ENCODE data around the gene ANKRD23. TPM values are rescaled to one million over a fixed set of nuclear protein-coding genes. Genes with fewer than 3 reads are reported as not detected.

ANKRD23 gene
- total RNA-seq, 2 experiments from 2014 or later, result 6.5 to 6.7 TPM

DNA sequence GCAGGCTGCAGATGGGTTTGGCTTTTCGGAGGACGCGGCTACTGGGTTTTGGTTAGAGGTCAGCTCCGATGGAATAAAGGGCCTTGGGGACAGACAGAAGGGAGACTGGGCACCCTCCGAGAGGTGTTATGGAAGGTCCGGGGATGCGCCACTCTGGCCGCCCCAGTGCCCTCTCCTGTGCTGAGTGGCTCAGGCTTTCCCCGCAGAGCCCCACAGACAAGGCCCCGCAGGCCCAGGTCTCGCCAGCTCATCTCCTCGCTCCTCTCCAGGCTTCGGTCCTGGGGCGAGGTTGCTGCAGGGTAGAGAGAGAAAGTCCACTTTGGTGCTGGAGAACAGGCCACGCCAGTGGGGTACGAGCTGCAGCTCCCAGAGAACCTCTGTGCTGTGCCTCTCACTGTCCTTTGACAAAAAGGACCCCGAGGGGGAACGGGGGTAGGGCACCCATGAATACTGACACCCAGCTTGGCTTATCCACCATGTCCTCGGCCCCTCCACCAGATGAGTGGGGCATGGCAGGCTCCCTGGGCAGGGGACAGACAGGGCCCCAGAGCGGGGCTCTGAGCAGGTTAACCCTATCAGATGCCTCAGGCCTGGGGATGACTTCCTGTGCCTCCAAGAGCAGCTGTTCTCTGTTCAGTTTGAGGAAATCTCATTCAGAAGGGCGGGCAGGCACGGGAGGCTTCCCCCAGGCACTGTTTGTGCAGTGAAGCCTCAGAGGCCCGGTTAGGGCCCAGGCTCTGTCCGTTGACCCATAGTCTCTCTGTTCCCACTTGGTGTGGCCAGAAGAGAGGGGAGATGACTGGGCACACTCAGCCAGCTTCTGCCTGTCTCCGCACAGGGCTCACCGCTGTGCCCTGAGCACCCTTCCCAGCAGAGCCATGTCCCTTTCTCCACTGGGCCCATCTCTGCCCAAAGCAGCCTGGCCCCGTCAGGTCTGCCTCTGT, 43.5 kb downstream of the ANKRD23 start:
- no TSS peak for BruUV-seq (replicated peaks)
- Histone ChIP-seq H3K4me1 (ENCODE audit: insufficient read depth, low read length, poor library complexity, severe bottlenecking) (peaks cover 16% of the 10 kb centered on the region), H3K36me3 (ENCODE audit: insufficient read depth, low read length) (peaks cover 10% of the 10 kb centered on the region; the same call in 1 of the 2 replicates), H3K9me2 (ENCODE audit: insufficient read depth, low read length) (no peaks in the 10 kb centered on the region), H3K4me3 (ENCODE audit: low read depth, low read length, poor library complexity, severe bottlenecking) (no peak overlapping the region), H4K20me1 (ENCODE audit: insufficient read depth, low read length) (no peaks in the 10 kb centered on the region), H3K4me2 (ENCODE audit: low read length) (peak overlapping the region; percentile 18; the same call in 1 of the 2 replicates), H2AFZ (ENCODE audit: low read length) (peak overlapping the region; percentile 40; the same call in 1 of the 2 replicates), H3K9me3 (ENCODE audit: low read length) (no peaks in the 10 kb centered on the region), H3K79me2 (ENCODE audit: insufficient read depth, low read depth, low read length) (no peaks in the 10 kb centered on the region), H3K27ac (ENCODE audit: low read depth, low read length, poor library complexity, severe bottlenecking) (no peak overlapping the region)
- CTCF ChIA-PET (ENCODE audit: unreplicated experiment), result interaction anchor here (0.6 to 1.3 kb wide), 2 partner anchors 36 to 277 kb away, joined by 5 to 7 read pairs; no protein-coding TSS in a partner anchor
- intact Hi-C loops (cut with micrococcal nuclease; ENCODE audit: unreplicated experiment), result loop anchor here (1.0 to 5.0 kb wide), 2 partner anchors 37 to 198 kb away; no protein-coding TSS in a partner anchor
- DNase-seq (ENCODE audit: low spot score), result no peak
- POLR2A ChIA-PET, result no interaction called here
- TF ChIP-seq, protein P1, sequence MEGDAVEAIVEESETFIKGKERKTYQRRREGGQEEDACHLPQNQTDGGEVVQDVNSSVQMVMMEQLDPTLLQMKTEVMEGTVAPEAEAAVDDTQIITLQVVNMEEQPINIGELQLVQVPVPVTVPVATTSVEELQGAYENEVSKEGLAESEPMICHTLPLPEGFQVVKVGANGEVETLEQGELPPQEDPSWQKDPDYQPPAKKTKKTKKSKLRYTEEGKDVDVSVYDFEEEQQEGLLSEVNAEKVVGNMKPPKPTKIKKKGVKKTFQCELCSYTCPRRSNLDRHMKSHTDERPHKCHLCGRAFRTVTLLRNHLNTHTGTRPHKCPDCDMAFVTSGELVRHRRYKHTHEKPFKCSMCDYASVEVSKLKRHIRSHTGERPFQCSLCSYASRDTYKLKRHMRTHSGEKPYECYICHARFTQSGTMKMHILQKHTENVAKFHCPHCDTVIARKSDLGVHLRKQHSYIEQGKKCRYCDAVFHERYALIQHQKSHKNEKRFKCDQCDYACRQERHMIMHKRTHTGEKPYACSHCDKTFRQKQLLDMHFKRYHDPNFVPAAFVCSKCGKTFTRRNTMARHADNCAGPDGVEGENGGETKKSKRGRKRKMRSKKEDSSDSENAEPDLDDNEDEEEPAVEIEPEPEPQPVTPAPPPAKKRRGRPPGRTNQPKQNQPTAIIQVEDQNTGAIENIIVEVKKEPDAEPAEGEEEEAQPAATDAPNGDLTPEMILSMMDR (conservative IDR thresholded peaks at IDR 0.05; ENCODE audit: low read length), result no peak
- no peak for TF ChIP-seq EZH2phosphoT487 (IDR thresholded peaks at IDR 0.05; ENCODE audit: borderline replicate concordance, low read depth, low read length)

DNA sequence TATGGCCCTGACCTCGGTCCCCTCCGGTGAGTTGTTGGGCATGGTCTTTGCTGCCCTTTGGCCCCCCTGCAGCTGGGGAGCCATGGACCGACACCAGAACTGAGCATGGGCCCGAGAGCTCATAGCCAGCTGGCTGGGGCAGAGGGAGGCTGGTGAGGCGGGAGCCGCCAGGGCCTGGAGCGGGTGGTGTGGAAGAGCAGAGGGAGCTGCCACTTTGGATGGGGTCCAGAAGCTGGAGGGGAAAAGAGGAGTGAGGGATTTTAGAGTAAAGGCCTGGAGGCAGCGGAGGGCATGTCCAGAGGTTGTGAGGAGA, 44.2 kb downstream of the ANKRD23 start:
- BruUV-seq (replicated peaks), result no TSS peak
- no peak for DNase-seq (ENCODE audit: low spot score)
- intact Hi-C loops (cut with micrococcal nuclease; ENCODE audit: unreplicated experiment), result no loop called here
- TF ChIP-seq, protein P1 (conservative IDR thresholded peaks at IDR 0.05; ENCODE audit: low read length), result no peak
- TF ChIP-seq EZH2phosphoT487 (IDR thresholded peaks at IDR 0.05; ENCODE audit: borderline replicate concordance, low read depth, low read length), result no peak
- Histone ChIP-seq H3K27ac (ENCODE audit: low read depth, low read length, poor library complexity, severe bottlenecking) (no peak overlapping the region), H3K4me2 (ENCODE audit: low read length) (no peak overlapping the region), H2AFZ (ENCODE audit: low read length) (no peak overlapping the region), H3K36me3 (ENCODE audit: insufficient read depth, low read length) (peaks cover 10% of the 10 kb centered on the region; the same call in 1 of the 2 replicates), H3K9me3 (ENCODE audit: low read length) (no peaks in the 10 kb centered on the region), H3K4me3 (ENCODE audit: low read depth, low read length, poor library complexity, severe bottlenecking) (no peak overlapping the region), H3K9me2 (ENCODE audit: insufficient read depth, low read length) (no peaks in the 10 kb centered on the region), H3K4me1 (ENCODE audit: insufficient read depth, low read length, poor library complexity, severe bottlenecking) (peaks cover 16% of the 10 kb centered on the region), H4K20me1 (ENCODE audit: insufficient read depth, low read length) (no peaks in the 10 kb centered on the region), H3K79me2 (ENCODE audit: insufficient read depth, low read depth, low read length) (no peaks in the 10 kb centered on the region)
- CTCF ChIA-PET (ENCODE audit: unreplicated experiment), result no interaction called here
- POLR2A ChIA-PET, result no interaction called here

Data from OCI-LY7 (cell line).